Middle frontal gyrus (tissue), 1 donor: Measurements from ENCODE around the gene GGA1.
"Not testable (repeated sequence)": the region's sequence is repeated elsewhere in the genome, so short reads cannot be mapped to it uniquely, and the experiment has no call there.

ENCODE experiments used
- DNase-seq: peaks from one replicate; pipeline ENCODE4 v3.0.0-alpha.2; 2015; ENCODE audit warnings: low spot score; ENCODE audit errors: extremely low spot score

Gene GGA1

DNA sequence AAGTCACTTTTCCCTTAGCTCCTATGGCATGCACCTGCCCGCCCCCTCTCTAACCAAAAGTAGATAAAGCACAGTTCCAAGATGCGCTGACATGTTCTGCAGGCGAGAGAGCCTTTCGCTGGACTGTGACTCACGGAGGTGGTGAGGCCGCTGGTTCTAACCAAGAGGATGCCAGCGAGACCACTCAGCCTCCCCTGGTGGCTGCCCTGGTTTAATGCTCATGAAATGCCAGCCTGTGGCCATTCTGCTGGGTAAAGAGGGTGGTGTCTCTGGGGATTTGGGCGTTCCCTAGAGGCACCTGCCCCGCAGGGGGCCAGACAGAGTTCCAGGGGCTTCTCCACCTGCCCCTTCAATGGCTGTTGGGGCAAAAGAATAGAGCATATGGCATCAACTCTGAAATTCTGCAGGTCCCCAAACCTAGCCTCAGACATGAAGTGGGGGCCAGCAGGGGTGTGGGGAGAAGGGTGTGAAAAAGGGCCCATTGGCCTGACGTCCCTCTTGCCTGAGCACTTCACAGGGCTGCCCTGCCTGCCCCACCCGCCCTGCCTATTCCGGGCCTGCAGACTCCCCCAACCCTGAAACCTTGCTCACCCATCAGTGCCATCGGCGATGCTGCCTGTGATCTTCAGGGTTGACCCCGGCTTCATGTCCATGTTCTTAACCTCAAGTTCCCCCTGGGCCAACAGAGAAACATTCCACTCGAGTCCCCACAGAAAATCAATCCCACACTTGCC lies 37.2 kb upstream of the GGA1 start:
- no peak for DNase-seq

DNA sequence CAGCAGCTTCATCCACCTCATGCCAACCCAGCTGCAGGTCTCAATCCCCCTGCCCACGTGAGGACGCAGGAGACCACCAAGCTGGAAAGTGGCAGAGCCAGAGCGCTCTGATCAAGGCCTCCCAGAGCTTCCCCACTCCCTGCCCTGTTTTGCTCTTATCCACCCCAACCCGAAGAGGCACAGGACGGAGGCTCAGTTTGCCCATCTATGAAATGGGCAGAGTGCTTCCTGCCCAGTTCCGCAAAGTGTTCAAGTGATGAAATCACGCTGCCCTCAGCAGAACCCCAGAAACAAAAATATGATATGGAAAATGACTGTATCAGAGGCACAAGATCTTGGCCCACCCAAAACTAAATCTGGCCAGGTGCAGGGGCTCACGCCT lies 36.7 kb upstream of the GGA1 start:
- no peak for DNase-seq

DNA sequence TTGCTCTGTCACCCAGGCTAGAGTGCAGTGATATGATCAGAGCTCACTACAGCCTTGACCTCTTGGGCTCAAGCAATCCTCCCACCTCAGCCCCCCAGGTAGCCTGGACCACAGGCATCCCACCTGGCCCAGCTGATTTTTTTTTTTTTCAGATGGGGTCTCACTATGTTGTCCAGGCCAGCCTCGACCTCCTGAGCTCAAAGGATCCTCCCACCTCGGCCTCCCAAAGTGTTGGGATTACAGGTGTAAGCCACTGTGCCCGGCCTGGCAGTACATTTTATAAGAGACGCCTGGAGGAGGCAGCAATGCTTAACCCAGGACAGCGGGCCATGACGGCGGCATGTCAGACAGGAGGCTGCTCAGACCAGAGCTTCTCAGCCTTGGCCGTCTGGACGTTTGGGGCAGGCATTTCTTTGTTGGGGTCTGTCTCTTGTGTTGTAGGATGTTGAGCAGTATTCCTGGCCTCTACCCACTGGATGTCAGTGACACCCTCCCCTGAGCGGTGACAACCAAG lies 33.1 kb upstream of the GGA1 start:
- DNase-seq = no peak

DNA sequence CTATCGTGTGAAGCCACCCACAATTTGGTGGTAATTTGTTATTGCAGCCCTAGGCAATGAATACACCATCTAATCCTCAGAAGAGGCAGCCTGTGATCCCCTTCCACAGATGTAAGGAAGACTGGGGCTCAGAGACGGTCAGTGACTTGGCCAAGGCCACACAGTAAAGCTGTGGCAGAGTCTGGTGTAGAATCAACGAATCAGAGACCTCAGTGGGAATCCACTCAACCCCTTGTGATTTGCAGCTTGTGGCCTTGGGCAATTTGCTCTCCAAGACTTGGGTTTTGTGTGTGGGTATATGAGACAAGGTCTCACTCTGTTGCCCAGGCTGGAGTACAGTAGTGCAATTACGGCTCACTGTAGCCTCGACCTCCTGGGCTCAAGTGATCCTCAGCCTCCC lies 30.6 kb upstream of the GGA1 start:
- DNase-seq = no peak

DNA sequence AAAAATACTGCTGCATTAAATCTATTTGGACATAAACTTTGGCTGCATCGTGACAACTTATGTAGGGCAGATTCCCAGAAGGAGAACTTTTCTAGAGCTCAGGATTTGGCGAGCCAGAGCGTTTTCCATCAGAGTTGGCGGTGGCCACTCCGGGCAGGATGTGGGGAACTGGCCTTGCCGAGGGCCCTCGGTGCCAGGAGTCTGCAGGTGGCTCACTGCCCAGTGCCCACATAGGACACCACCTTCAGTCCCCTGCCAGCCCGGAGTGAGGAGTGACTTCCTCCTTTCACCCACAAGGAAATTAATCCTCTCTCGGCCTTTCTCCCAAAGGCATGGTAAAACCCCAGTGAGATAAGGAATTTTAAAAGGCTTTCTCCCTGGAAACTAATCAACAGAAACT lies 27.1 kb upstream of the GGA1 start:
- DNase-seq = no peak

DNA sequence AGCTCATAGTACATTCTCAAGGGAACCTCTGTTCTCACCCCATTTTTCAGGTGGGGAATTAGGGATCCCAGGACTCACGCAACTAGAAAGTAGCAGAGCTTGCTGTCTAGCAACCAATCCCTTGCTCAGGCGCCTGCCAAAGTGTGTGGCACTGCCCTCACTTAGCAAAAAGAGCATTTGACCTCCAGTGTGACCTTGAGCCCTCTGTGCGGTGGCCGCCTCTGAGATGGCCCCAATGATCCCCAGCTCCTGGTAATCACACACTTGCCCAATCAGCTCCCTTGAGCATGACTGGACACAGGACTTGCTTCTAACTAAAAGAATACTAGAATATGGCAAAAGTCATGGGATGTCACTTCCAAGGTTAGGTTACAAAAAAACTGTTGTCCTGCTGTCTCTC lies 26.1 kb upstream of the GGA1 start:
- no peak for DNase-seq

DNA sequence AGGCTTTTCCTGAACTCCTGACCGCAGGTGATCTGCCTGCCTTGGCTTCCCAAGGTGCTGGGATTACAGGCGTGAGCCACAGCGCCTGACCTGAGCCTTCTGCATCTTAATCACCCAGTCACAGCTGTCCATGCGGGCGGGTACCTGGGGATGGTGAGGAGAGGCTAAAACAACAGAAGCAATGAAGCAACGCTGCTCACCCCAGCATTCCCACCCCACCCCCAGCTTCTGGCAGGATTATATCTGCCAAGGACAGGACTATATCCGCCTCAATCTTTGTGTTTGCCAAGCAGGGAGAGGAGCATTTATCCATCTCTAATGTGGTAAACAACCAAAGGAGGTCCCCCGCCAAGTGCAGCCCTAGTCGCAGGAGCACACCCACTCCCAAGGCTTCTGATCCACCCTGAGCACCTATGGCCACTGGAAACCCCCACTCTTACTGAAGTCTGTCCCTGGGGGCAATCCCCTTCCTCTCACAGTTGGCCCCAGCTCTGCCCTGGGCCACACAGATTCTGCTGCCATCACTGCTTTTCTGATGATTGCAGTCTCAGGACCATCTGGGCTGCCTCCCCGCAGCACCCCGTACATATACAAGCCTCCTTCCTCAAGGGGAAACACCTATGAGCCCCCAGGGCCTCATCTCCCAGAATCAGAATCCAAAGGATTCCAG lies 20.0 kb upstream of the GGA1 start:
- DNase-seq = no peak

DNA sequence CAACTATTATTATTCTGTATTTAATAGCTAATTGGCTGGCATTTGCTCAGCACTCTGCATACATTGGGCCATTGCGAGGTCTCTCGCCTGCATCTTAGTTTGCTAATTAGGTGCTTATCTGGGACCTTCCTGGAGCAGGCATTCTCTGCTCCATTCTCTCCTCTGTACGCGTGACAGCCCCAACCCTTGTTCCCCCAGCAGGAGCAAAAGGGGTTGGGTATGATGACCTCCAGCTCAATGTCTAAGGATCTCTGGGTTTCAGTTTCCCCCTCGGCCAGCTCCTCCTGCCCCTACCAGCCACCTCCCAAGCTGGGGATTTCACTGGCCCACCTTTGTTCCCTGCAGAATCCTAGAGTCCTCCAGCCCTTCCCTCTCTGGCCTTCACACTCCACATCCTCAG lies 19.0 kb upstream of the GGA1 start:
- no peak for DNase-seq

DNA sequence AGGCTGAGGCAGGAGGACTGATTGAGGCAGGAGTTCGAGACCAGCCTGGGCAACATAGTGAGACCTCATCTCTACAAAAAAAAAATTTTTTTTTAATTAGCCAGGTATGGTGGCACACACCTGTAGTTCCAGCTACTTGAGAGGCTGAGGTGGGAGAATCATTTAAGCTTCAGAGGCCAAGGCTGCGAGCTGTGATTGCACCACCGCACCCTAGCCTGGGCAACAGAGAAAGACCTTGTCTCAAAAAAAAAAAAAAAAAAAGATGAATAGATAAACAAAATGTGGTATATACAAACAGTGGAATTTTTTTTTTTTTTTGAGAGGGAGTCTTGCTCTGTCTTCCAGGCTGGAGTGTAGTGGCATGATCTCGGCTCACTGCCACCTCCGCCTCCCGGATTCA lies 17.6 kb upstream of the GGA1 start:
- not testable (repeated sequence) for DNase-seq

DNA sequence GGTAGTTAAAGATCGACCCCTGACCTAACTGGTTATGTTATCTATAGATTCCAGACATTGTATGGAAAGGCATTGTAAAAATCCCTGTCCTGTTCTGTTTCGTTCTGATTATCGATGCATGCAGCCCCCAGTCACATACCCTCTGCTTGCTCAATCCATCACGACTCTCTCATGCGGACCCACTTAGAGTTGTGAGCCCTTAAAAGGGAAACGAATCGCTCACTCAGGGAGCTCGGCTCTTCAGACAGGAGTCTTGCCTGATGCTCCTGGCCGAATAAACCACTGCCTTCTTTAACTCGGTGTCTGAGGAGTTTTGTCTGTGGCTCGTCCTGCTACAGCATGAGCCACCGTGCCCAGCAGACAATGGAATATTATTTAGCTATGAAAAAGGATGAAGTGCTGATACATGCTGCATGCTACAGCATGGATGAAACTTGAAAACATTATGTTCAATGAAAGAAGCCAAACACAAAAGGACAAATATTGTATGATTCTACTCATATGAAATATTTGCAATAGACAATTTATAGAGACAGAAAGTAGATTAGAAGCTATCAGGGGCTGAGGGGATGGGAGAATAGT lies 16.7 kb upstream of the GGA1 start:
- no peak for DNase-seq

DNA sequence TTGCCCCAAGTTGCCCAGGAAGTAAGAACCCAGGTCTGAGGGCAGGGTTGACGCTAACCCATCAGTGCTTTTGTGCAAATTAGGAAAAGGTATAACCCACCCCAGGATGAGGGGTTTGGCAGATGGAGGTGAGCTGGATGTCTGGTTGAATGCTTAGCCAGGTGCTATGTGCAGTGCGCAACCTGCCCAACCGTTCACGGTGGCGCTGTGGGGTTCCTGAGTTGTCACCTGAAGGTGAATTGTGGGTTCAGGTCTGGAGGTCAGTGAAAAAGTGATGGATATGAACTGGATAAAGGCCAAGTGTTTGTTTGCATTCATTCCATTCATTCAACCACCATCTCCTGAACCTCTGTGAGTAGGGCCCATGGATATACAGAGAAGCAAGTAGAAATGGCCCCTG lies 14.4 kb upstream of the GGA1 start:
- DNase-seq = no peak

DNA sequence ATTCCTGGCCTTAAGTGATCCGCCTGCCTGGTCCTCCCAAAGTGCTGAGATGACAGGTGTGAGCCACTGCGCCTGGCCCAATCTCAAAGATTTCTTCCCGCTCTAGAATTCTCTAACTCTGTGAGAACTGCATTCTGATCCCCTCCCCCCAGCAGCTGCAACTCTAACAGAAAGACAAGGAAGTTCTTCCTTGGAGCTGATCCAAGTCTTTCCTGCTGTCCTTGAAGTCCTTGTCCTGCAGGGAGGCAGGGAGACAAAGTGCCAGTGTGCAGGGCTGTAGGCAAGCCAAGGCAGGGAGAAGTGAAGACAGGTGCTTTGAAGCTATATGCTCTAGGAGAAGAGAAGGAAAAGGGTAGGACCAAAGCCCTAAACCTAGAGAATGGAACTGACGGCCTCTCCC lies 9.5 kb upstream of the GGA1 start:
- DNase-seq = no peak

DNA sequence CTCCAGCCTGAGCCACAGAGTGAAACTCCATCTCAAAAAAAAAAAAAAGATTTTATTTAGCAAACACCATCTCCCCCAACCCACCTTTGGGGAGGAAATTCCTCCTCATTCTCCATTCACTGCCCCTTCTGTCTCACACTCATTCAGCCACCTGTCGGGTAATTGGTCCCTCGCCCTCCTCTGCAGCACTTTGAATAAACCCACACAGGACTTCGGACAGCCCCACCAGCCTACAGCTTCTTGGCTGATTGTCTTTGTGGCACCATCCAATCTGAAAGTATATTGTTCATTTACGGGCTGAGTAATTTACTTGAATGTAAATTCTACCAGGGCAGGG lies 7.5 kb upstream of the GGA1 start:
- DNase-seq = no peak

DNA sequence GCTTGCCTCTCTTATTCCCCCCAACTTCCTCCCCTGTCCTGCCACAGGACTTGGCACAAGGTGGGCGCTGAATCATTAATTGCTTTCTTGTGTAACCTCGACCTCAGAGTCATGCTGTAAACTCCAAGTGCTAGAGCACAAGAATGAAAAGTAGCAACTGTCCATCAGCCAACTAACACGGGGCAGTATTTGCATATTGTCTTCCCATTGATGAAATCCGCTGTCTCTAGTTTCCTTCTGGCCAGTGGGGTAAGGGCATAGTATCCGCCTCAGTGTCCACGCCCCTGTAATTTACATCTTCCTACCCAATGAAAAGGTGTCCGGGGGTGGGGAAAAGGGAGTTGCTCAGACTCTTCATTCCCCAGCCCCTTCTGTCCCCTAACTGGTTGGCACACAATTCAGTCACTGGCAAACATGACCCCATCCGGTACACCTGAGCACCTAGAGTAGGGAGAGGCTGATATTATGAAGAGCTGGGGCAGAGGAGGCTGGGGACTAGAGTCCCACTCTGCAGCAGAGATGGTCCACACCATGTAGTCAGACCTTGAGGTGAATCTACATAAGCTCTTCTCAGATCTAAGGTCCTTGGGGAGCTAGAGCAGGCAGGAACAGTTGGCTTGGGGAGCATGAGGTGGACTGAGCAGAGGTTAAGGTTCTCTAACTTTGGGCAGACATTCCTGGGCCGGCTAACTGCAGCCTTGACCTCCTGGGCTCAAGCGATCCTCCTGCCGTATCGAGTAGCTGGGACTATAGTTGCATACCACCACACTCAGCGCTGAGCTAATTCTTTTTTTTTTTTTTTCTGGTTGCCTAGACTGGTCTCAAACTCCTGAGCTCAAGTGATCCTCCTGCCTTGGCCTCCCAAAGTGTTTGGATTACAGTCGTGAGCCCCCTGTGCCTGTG lies 6.8 kb upstream of the GGA1 start:
- no peak for DNase-seq

DNA sequence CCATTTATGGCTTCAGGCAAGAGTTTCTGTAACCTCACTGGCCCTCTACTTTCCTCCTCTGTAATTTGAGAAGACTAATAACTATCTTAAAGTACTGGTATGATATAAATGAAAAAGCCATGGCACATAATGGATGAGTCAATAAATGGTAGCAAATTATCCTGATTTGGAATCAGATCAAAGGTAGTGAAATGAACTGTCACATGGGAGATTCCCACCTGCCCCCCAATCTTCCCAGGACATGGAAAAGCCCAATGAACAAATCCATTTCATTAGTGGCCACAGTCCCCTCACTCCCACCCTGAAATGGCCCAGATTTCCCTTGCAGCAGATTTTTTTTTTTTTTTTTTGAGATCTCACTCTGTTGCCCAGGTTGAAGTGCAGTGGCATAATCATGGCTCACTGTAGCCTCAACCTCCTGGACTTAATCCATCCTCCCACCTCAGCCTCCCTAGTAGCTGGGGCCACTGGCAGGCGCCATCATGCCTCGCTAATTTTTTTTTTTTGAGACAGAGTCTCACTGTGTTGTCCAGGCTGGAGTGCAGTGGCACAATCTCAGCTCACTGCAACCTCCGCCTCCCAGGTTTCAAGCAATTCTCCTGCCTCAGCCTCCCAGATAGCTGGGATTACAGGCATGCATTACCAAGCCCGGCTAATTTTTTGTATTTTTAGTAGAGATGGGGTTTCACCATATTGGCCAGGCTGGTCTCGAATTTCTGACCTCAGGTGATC lies 5.9 kb upstream of the GGA1 start:
- DNase-seq = not testable (repeated sequence)

DNA sequence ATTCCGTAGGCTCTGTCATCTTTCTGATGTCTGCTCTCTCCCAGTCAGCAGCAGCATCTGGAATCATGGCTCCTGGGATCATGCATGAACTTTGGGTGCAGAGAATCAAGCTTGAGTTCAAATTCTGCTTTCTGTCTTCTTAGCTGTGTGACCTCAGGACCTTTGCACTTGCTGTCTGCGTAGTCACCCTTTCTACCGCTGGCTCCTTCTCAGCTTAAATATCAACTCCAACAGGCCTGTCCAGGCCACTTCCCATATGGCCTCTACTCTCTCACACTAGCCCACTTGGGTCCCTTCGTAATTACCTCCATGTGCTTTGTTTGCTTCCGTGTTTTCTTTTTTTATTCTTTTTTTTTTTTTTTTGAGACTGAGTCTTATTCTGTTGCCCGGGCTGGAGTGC lies 4.6 kb upstream of the GGA1 start:
- DNase-seq = no peak

DNA sequence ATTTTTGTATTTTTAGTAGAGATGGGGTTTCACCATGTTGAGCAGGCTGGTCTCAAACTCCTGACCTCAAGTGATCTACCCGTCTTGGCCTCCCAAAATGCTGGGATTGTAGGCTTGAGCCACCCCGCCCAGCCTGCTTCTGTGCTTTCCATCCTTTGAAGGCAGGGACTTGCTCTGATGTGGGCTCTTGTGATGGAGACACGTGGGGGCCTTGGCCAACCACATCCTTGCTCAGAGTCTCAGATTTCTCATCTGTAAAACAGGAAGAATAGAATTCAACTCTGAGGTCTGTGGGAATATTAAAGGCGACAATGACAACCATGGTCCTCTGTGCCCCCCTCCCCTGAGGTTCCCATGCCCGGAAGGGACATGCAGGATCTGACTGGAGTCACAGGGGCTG lies 3.8 kb upstream of the GGA1 start:
- DNase-seq = no peak

DNA sequence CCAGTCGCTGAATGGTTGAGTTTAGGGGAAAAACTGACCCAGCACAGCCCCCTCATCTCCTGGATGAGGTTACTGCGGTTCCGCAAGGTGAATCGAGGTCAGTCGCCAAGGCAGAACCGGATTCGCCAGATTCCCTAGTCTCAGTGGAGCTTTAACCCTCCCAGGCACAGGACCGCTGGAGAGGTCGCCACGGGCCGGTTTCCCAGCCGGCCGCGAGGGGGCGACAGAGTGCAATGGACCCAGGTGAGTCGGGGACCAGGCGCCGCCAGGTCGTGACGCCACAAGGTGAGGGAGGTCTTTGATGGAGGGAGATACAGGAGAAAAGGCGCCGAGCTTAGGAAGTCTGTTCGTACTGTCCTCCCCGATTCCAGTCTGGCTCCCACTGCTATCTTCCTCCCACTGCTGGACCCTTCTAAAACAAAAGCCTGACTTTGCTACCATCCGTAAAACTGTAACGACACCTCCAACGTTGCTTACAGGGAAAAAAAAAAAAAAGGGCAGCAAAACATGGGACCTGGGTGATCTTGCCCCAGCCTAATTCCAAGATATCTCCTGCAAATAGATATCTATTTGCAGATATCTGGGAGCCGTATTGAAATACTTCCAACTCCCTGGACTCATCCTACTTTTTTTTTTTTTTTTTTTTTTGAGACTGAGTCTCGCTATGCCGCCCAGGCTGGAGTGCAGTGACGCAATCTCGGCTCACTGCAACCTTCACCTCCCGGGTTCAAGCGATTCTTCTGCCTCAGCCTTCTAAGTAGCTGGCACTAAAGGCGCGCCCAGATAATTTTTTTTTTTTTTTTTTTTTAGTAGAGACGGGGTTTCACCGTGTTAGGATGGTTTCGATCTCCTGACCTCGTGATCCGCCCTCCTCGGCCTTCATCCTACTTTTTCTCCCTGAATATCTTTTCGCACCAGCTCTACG lies 1.4 kb upstream of the GGA1 start:
- peak; percentile 58 for DNase-seq

DNA sequence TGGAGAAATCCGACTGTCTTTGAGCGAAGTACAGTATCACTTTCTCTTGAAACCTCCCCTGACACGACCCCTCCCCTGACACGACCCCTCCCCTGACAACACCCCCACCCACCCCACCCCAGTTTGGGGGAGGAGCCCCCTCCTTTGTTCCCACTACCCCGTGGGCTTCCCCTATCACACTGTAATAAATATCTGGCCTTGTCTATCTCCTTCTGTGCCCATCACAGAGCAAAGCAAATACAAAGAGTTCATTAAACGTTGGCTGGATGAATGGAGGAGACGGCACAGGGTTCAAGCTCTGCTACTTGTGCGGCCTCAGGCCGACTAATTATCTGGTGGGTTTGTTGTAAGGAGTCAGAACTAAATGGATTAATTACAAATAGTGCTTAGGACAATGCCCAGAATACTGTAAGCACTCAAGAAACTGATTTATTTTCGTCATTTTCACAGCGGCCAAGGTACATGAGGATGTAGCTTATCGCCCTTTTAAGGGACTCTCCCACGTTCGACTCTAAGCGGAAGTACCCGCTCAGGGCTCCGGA lies 628 bp upstream of the GGA1 start:
- DNase-seq = no peak
